GM18519 (cell line): Measurements from ENCODE around the gene SMAD1.
A peak's percentile ranks its signal among the peaks of the same experiment; 100 is the strongest.

Source experiments
- ATAC-seq: cut with Tn5 transposase; IDR thresholded peaks from one replicate; pipeline ENCODE4 v1.9.1; 2021; ENCODE audit warnings: mild to moderate bottlenecking, moderate library complexity; ENCODE audit not compliant: unreplicated experiment, low FRiP score

The SMAD1 gene

DNA sequence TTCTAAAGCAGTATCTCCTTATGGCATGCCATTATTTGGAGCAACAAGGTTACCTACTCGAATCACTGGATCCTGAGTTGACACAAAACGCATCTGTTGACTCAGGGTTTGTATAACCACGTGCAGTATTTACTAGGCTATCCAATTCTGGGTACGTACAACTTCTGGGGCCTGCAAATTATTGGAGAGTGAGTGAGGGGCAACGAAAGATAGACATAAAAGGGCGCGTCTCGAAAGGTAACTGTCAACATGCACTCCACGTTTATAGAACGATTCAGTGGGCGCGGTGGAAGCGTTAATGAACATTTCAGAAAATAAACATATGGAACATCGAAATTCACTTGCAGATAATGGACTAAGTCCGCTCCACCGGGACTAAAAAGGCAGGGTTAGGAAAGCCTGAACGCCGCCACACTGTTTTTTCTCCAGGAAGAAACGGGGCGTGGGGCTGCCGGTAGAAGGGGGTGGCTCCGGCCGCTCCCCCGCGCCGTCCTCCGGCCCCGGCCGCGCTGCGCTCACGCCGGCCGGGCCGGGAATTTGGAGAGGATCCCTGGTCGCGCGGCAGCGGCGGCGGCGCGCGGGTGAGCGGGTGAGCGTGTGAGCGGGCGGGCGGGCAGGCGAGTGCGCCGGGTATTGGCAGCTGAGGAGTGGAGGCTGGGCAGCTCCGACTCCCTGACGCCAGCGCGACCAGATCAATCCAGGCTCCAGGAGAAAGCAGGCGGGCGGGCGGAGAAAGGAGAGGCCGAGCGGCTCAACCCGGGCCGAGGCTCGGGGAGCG is at the start of gene SMAD1:
Gene SMAD1 (plus strand): TSS at position 690 of the 778 bp plus-strand sequence. CDS start 32,761 bp downstream, outside the sequence.
- ATAC-seq = peak; percentile 32

DNA sequence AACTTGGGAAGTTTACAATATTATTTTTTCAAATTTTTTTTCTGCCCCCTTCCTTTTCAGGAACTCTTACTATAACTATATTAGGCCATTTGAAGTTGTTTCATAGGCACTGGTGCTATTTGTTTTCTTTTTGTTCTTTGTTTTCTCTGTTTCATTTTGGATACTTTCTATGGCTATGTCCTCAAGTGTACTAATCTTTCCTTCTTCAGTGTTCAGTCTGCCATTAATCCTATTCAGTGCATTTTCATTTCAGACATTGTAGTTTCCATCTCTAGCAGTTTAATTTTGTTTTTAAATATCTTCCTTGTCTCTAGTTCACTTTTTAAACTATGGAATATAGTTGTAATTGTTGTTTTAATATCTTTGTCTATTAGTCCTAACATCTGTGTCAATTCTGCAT is 48.0 kb upstream of the SMAD1 start:
- no peak for ATAC-seq

DNA sequence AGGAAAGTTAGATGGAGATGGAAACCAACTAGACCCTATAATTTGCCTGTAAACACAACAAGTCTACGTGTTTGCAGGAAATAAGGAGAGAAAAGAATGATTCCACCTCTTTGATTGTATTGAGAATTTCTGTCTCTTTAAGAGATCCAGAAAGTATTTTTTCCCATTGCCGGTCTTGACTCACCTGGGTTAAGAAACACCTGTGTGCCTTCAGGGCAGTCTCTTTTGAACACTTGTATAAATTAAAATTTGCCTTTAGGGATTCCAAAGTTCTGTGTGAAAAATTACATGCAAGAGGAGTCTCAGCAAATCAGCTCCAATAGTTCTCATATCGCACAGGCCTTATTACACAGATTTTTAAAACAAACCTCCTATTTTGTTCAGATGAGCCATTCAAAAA is 46.0 kb upstream of the SMAD1 start:
- no peak for ATAC-seq

DNA sequence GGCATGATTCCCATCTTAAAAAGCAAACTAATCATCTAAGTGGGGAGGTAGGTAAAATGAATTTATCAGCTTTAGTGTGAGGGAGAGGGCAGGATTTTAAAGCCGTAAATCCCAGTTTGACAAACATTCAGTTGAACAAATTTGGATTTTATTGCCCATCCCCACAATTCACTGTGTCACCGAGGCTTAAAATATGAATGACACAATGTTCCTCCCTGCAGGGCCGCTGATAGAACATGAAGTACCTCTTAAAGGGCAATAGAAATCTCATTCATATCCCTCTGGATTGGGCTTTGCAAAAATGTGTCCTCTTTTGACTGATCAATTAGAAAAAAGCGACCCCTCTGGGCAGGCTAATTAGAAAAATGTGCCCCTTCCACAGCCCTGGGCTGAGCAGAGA is 45.5 kb upstream of the SMAD1 start:
- ATAC-seq = no peak

GRCh38 chr4:145436796-145437195 is 44.9 kb upstream of the SMAD1 start:
- ATAC-seq = no peak

DNA sequence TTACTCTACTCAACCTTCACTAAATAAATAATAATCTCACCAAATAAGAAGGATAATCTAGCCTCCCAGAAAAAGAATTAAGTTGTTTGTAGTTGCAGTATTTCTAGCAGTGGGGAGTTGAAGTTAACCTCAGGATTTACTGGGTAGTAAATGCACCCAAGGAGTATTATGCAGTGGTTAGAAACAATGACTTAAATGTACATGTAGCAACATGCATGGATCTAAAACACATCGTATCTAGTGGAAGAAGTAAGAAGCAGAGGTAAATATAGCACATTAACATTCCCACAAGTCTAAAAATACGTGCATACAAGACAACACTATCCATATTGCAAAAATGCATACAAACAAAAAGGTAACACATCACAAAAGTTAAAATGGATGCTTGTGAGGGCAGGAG is 44.2 kb upstream of the SMAD1 start:
- no peak for ATAC-seq

GRCh38 chr4:145438298-145438697 is 43.4 kb upstream of the SMAD1 start:
- no peak for ATAC-seq

- no peak for ATAC-seq
These were observed 41.2 kb upstream of the SMAD1 start for GRCh38 chr4:145440292-145441007.

DNA sequence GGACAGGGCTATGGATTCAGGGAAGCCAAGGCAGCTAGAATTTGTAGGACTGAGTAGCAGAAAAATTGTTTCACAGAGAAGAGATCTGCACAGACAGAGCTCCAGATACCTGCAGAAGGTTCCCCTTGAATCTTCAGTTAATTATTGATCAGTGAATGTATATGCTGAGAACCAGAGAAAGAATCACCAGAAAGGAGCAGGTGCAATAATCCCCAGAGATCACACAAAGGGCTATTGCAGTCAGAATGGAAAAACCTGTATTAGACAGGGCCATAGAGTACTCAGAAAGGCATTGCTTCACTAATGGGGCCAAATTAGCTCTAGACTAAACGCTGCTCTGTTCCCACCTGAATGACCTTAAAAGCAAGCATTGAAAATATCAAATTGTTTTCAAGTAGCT is 35.5 kb upstream of the SMAD1 start:
- ATAC-seq = no peak

DNA sequence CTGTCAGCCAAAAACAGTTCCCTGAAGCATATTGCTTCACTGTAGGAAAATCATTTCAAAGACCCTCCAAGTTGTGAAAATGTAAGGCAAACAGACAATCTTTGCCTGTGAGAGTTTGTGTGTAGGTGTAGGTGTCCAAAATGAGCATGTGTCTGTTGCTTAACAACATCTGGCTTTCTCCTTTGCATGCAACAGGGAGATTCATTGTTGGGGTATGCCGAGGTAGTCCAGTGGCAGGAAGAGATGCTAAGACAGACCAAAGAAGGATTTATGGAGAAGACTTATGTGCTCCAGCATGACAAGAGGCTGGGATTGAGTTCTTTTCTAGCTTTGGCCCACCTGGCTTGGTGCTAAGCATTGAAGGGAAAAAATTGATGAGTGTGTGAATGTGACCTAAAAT is 29.8 kb upstream of the SMAD1 start:
- no peak for ATAC-seq

DNA sequence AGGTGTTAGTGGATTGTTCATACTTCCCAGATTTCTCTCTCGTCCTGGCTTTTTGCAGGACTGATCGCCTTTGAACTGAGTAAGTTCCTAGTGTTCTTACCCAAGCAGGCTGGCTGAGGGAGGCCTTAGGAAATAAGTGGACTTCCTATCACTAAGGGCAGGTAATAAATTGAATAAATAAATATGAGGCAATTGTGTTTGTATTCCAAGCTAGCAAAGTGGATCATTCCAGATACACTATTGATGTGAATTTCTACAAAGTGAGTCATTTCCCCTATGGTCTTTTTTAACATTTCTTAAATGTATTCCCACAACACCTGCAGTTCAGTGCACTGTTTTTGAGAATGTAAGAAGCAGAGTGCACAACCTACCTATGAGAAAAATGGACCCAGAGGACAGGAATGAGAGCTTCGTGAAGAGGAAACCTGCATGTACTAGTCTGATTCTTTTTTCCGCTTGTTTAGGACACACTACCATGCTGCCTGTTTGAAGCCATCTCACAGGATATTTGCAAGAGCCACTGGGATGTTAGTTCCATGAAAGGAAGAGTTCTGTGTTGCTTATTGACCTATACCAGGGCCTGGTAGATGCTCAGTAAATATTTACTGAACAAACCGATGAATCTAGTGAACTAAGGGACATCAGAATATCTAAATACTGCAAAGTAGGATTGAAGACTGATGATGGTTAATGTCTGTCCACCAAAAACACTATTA is 29.0 kb upstream of the SMAD1 start:
- ATAC-seq = no peak

DNA sequence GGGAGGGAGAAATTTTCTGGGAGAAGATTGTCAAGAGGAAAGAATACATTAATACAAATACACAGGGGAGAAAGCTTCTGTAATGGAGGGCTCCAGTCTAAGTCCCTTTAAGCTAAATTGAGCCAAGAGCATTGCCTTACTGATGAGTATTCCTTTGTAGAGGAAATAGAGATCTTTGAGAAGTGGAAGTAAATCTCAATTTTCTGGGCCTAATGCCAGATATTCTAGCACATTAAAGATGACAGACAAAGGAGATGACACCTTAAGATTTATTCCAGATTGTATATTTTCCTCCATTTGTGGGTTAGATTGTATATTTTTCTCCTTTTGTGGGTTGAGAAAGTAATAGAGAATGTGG is 28.5 kb upstream of the SMAD1 start:
- no peak for ATAC-seq

DNA sequence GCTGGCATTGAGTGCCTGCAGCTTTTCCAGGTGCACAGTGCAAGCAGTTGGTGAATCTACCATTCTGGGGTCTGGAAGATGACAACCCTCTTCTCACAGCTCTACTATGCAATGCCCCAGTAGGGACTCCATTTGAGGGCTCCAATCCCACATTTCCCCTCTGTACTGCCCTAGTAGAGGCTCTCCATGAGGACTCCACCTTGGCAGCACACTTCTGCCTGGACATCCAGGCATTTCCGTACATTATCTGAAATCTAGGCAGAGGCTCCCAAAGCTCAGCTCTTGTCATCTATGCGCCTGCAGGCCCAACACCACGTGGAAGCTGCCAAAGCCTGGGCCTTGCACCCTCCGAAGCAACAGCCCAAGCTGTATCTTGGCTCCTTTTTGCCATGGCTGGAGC is 8.4 kb upstream of the SMAD1 start:
- ATAC-seq = no peak

DNA sequence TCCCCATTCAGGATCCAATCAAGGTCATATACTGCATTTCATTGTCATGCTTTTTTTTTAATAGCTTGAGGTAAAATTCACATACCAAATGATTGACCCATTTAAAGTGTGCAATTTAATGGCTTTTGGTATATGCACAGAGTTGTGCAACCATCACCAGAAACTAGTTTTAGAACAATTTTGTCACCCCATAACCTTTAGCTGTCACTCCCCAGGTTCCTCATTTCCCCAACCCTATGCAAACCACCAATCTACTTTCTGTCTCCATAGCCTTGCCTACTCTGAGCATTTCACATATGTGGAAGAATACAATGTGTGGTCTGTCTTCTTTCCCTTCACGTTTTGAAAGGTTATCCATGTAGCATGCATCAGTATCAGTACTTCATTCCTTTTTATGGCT is 1.4 kb upstream of the SMAD1 start:
- no peak for ATAC-seq

GRCh38 chr4:145481942-145482208 is 222 bp downstream of the SMAD1 start:
- no peak for ATAC-seq

GRCh38 chr4:145482209-145483037 is 770 bp downstream of the SMAD1 start:
- ATAC-seq = peak; percentile 19

DNA sequence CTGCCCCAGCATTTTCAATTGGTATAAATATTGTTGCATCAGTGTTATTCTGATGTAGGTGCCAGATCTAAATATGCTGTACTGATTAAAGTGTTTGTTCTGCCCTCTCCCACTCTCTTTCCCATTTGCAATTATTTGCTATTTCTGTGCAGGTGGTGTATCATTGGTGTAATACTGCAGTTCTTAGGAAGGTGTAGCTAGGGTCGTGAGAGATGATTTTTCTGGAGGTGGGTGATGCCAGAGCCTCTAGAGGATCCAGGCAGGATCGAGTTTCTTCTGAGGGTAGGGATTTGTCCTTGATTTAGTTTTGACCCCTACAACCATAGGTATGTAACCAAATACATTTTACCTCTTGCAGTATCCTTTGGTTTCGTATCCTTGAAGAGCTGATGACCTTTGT is 1.9 kb downstream of the SMAD1 start:
- no peak for ATAC-seq

GRCh38 chr4:145484225-145484846 is 2.7 kb downstream of the SMAD1 start:
- ATAC-seq = no peak

DNA sequence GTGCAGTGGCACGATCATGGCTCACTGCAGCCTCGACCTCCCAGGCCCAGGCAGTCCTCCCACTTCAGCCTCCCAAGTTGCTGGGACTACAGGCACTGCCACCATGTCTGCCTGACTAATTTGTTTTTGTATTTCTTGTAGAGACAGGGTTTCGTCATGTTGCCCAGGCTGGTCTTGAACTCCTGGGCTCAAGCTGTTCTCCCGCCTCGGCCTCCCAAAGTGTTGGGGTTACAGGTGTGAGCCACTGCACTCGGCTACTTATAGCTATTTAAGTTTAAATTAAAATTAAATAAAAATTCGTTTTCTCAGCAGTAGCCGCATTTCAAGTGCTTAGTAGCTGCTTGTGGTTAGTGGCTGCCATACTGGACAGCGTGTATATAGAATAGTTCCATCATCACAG is 3.5 kb downstream of the SMAD1 start:
- ATAC-seq = no peak

- no peak for ATAC-seq
These were observed 5.0 kb downstream of the SMAD1 start for GRCh38 chr4:145486603-145487002.
